Endothelial cell of umbilical vein (primary cell): ENCODE data around the gene HTT. TPM values are rescaled to one million over a fixed set of nuclear protein-coding genes. Genes with fewer than 3 reads are reported as not detected.

ENCODE experiments used
- BruUV-seq: library from RNA; stranded (reverse); fragments of 400-500 nt; replicated peaks from 2 replicates; lab custom pipeline; 2021; lab: Mats Ljungman, UMichigan
- CTCF ChIA-PET: fragments of 300-600, 350-600 bp; sonication (Branson Sonifier 250); formaldehyde crosslinking; loops from one replicate; lab custom pipeline; 2021; ENCODE audit warnings: antibody characterized with exemption, inconsistent platforms; lab: Charles Lee
- POLR2A ChIA-PET: fragments of 300-600, 350-600 bp; sonication (Branson Sonifier 250); formaldehyde crosslinking; loops from one replicate; lab custom pipeline; 2021; ENCODE audit warnings: antibody characterized with exemption, inconsistent platforms; lab: Charles Lee
- DNase-seq: peaks from one replicate; pipeline ENCODE4 v3.0.0-alpha.2; 2011; ENCODE audit warnings: low read depth, low spot score
- FAIRE-seq: peaks from 2 replicates; lab custom pipeline; 2011; peaks lifted over from hg19 to GRCh38; lab: Jason Lieb, UNC
- H2AFZ ChIP-seq: 2 replicates; pipeline ENCODE4 v1.6.0; 2012; ENCODE audit warnings: low read depth, low read length, control low read depth, inconsistent platforms
- H3K27ac ChIP-seq: 2 replicates; pipeline ENCODE4 v1.5.1; 2011; ENCODE audit warnings: low read depth, mild to moderate bottlenecking, control low read depth, low read length, moderate library complexity; ENCODE audit not compliant: insufficient read depth
- H3K27me3 ChIP-seq, 2 experiments: 2 replicates each; pipeline versions ENCODE4 v1.6.0 to v1.6.1; 2011; ENCODE audit warnings: low read length in 2 of 2, mixed read lengths in 1 of 2; ENCODE audit not compliant: control insufficient read depth in 2 of 2, insufficient read depth in 2 of 2
- H3K36me3 ChIP-seq, 2 experiments: 2 replicates in 1 of 2; 3 replicates in 1 of 2; pipeline ENCODE4 v1.5.1; 2011; ENCODE audit warnings: low read length in 2 of 2, mild to moderate bottlenecking in 1 of 2, moderate library complexity in 1 of 2; ENCODE audit not compliant: control insufficient read depth in 2 of 2, insufficient read depth in 2 of 2; ENCODE audit errors: extremely low read depth in 1 of 2
- H3K4me1 ChIP-seq: 3 replicates; pipeline ENCODE4 v1.5.1; 2011; ENCODE audit warnings: mild to moderate bottlenecking, low read length; ENCODE audit not compliant: control insufficient read depth, insufficient read depth; ENCODE audit errors: extremely low read depth
- H3K4me2 ChIP-seq: 2 replicates; pipeline ENCODE4 v1.6.1; 2011; ENCODE audit warnings: low read length, control low read depth, mixed read lengths; ENCODE audit not compliant: insufficient read depth
- H3K4me3 ChIP-seq, 3 experiments: fragments of 200-600 bp in 1 of 3; sonication (generic), shearing (Covaris generic) in 1 of 3; replicated peaks in 1 of 3; 2 replicates each; pipeline ENCODE4 v1.5.1; 2011 to 2016; ENCODE audit warnings: control low read depth in 3 of 3, low read length in 3 of 3, mild to moderate bottlenecking in 2 of 3, inconsistent platforms in 1 of 3, low read depth in 1 of 3, moderate library complexity in 1 of 3; ENCODE audit not compliant: insufficient read depth in 1 of 3
- H3K79me2 ChIP-seq: 2 replicates; pipeline ENCODE4 v1.6.0; 2012; ENCODE audit warnings: low read length, inconsistent platforms; ENCODE audit not compliant: control insufficient read depth, insufficient read depth
- H3K9ac ChIP-seq: replicated peaks from 2 replicates; pipeline ENCODE3; 2011; ENCODE audit warnings: low read length, control low read depth; ENCODE audit not compliant: insufficient read depth; ENCODE audit errors: extremely low read depth
- H3K9me1 ChIP-seq: replicated peaks from 3 replicates; pipeline ENCODE4 v1.6.0; 2011; ENCODE audit warnings: mild to moderate bottlenecking, low read length; ENCODE audit not compliant: control insufficient read depth, insufficient read depth; ENCODE audit errors: extremely low read depth
- H3K9me3 ChIP-seq: replicated peaks from 2 replicates; pipeline ENCODE4 v1.5.1; 2012; ENCODE audit warnings: low read length, inconsistent platforms; ENCODE audit not compliant: control insufficient read depth, insufficient read depth
- H4K20me1 ChIP-seq: replicated peaks from 2 replicates; pipeline ENCODE3; 2011; ENCODE audit warnings: mild to moderate bottlenecking, low read length; ENCODE audit not compliant: control insufficient read depth, insufficient read depth; ENCODE audit errors: extremely low read depth
- GATA2 ChIP-seq: IDR thresholded peaks from 2 replicates; pipeline ENCODE4 v1.7.0; 2011; ENCODE audit warnings: low read depth, mild to moderate bottlenecking, moderate library complexity, mixed read lengths, low read length; ENCODE audit not compliant: insufficient read length, insufficient read depth
- POLR2A ChIP-seq: IDR thresholded peaks from 2 replicates; pipeline ENCODE4 v1.6.1; 2012; ENCODE audit warnings: low read depth, mild to moderate bottlenecking, control low read depth, low read length
- POLR2AphosphoS5 ChIP-seq: IDR thresholded peaks from 2 replicates; pipeline ENCODE4 v1.6.1; 2012; ENCODE audit warnings: low read depth, mild to moderate bottlenecking, control low read depth, low read length, moderate library complexity; ENCODE audit not compliant: insufficient read depth
- dilution Hi-C: fragments of 300-500 bp; cut with MboI; formaldehyde crosslinking; loops from one replicate; pipeline ENCODE4 v1.15.0; 2019; ENCODE audit warnings: low sequenced_read_pairs; ENCODE audit not compliant: extremely low pct_ligation_motif_present
- intact Hi-C: fragments of 100-400 bp; cut with micrococcal nuclease; formaldehyde crosslinking; loops from one replicate; pipeline ENCODE4 v1.10.0; 2022
- polyA plus RNA-seq, 4 experiments: library from polyadenylated mRNA; depleted of rRNA in 3 of 4; stranded (reverse) in 3 of 4; unstranded in 1 of 4; fragments of >200 nt; gene quantifications; 2 replicates each; pipeline versions ENCODE4 v1.2.1 to v1.2.3, GENCODE V29; 2011 to 2012; ENCODE audit warnings: missing spikeins in 1 of 4
- total RNA-seq: library from RNA; stranded (reverse); gene quantifications from 2 replicates; pipeline ENCODE4 v1.2.3, GENCODE V29; 2021
- TF ChIP-seq, protein P1 (sequence below), 2 donors: IDR thresholded peaks; 1 replicate in 1 of 2; 2 replicates in 1 of 2; pipeline ENCODE4 v1.5.1; 2011; ENCODE audit warnings: low read length in 2 of 2, mild to moderate bottlenecking in 2 of 2, moderate library complexity in 2 of 2, control low read depth in 1 of 2, inconsistent platforms in 1 of 2, low read depth in 1 of 2; ENCODE audit not compliant: insufficient read depth in 1 of 2; ENCODE audit errors: extremely low read depth in 1 of 2

HTT gene
- total and polyA plus RNA-seq, 2 donors (not counting 3 experiments of a cell fraction or from before 2014, with no cell fraction given): 15.7 to 61.2 TPM

DNA sequence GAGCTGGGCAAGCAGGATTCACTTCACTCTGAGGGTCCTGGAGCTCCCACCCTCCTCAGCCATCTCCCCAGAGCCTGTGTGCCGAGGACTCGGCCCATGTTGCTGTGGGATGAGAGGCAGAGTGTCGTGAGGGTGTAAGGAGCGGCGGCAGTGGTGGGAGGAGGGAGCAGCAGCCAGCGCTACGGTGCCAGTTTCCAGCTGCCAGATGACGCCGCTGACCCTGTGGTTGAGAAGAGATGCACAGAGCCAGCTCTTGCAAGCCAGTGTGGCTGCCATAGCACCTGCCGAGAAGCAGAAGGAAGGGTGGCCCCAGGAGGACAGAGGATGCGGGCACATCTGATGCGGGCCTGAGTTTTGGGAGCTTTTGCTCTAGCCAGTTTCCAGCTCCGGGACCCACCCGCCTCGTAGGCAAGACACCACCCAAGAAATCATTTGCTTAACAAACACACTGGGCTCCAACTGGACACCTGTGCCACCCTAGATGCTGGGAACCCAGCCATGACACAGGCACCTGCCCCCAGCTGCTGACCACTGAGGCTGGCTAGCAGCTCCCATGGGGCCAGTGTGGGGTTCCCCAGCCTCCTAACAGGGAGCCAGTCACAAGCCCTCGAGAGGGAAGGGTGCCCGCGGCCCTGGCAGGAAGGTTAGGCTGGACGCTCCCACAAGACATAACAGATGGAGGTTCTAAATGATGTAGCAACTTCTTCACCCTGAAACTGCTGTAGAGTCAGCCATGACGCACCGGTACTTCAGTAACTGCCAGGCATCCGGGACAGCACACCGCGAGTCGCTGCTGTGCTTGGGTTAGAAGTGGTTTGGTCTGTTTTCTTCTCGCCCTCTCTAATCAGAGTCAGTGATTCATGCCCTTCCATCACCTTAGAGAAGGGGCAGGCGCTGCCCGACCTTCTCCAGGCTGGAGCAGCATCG, 183.3 kb downstream of the HTT start:
- TF ChIP-seq, protein P1, sequence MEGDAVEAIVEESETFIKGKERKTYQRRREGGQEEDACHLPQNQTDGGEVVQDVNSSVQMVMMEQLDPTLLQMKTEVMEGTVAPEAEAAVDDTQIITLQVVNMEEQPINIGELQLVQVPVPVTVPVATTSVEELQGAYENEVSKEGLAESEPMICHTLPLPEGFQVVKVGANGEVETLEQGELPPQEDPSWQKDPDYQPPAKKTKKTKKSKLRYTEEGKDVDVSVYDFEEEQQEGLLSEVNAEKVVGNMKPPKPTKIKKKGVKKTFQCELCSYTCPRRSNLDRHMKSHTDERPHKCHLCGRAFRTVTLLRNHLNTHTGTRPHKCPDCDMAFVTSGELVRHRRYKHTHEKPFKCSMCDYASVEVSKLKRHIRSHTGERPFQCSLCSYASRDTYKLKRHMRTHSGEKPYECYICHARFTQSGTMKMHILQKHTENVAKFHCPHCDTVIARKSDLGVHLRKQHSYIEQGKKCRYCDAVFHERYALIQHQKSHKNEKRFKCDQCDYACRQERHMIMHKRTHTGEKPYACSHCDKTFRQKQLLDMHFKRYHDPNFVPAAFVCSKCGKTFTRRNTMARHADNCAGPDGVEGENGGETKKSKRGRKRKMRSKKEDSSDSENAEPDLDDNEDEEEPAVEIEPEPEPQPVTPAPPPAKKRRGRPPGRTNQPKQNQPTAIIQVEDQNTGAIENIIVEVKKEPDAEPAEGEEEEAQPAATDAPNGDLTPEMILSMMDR (IDR thresholded peaks at IDR 0.05; ENCODE audit: extremely low read depth in 1 of 2, insufficient read depth in 1 of 2, low read depth in 1 of 2, low read length in 2 of 2): no peak
- TF ChIP-seq POLR2AphosphoS5: no peak
- TF ChIP-seq GATA2: no peak
- no peak for TF ChIP-seq POLR2A
- no peaks in the 10 kb centered on the region for H3K9me1 ChIP-seq
- peaks cover 0 to 2% of the 10 kb centered on the region in 2 experiments for H3K27me3 ChIP-seq
- H2AFZ ChIP-seq: no peak overlapping the region
- H3K9ac ChIP-seq: no peak overlapping the region
- H3K27ac ChIP-seq: no peak overlapping the region
- H3K79me2 ChIP-seq: no peaks in the 10 kb centered on the region
- no peak overlapping the region for H3K4me3 ChIP-seq
- FAIRE-seq: no peak
- ChIA-PET POLR2A (no interaction called here), CTCF (interaction anchor here (1.1 to 1.8 kb wide), 4 partner anchors 9 to 223 kb away, joined by 3 to 7 read pairs (median 3); partner anchors contain the start of gene MSANTD1)
- H3K4me2 ChIP-seq: no peak overlapping the region
- dilution Hi-C loops: no loop called here
- H3K9me3 ChIP-seq: no peaks in the 10 kb centered on the region
- H4K20me1 ChIP-seq: no peaks in the 10 kb centered on the region
- no TSS peak for BruUV-seq
- intact Hi-C loops: no loop called here
- no peaks in the 10 kb centered on the region for H3K36me3 ChIP-seq
- H3K4me1 ChIP-seq: no peaks in the 10 kb centered on the region
- no peak for DNase-seq
